RWPE2 (cell line): ENCODE data around the gene MAGEL2.

ENCODE experiments used
- ATAC-seq: fragments of 200-7000 bp; cut with Tn5 transposase; 3 replicates; pipeline ENCODE4 v1.9.1; 2021; ENCODE audit warnings: low read depth
- DNase-seq: peaks from one replicate; pipeline ENCODE4 v3.0.0-alpha.2; 2020; ENCODE audit warnings: low spot score
- H3K27ac ChIP-seq: fragments of 450-650 bp; 2 replicates; pipeline ENCODE4 v1.5.1; 2017; ENCODE audit warnings: mild to moderate bottlenecking; ENCODE audit not compliant: poor library complexity, severe bottlenecking
- H3K27me3 ChIP-seq: fragments of 250-450 bp; sonication (Bioruptor Pico); 2 replicates; pipeline ENCODE4 v1.5.1; 2021; ENCODE audit warnings: mild to moderate bottlenecking, moderate library complexity; ENCODE audit not compliant: insufficient read depth, poor library complexity, severe bottlenecking
- H3K36me3 ChIP-seq: fragments of 250-450 bp; sonication (Bioruptor Pico); 2 replicates; pipeline ENCODE4 v1.5.1; 2020; ENCODE audit warnings: low read depth, mild to moderate bottlenecking, moderate library complexity
- H3K4me1 ChIP-seq: fragments of 250-450 bp; sonication (Bioruptor Pico); 2 replicates; pipeline ENCODE4 v1.5.1; 2021; ENCODE audit warnings: mild to moderate bottlenecking, moderate library complexity; ENCODE audit not compliant: insufficient read depth, poor library complexity, severe bottlenecking
- H3K4me3 ChIP-seq: fragments of 250-450 bp; sonication (Bioruptor Pico); 2 replicates; pipeline ENCODE4 v1.5.1; 2021; ENCODE audit warnings: mild to moderate bottlenecking, moderate library complexity; ENCODE audit not compliant: severe bottlenecking
- H3K9me3 ChIP-seq: fragments of 250-450 bp; sonication (Bioruptor Pico); 2 replicates; pipeline ENCODE4 v1.5.1; 2021; ENCODE audit warnings: mild to moderate bottlenecking, moderate library complexity; ENCODE audit not compliant: severe bottlenecking
- CTCF ChIP-seq: fragments of 450-650 bp; IDR thresholded peaks from one replicate; pipeline ENCODE4 v1.5.1; 2017; ENCODE audit warnings: mild to moderate bottlenecking, moderate library complexity; ENCODE audit not compliant: poor library complexity, severe bottlenecking

The MAGEL2 gene

GRCh38 chr15:23644829-23645228 is 2.8 kb downstream of the MAGEL2 start:
- no peak for ATAC-seq
- H3K27me3 ChIP-seq: peaks cover 23% of the 10 kb centered on the region
- H3K4me3 ChIP-seq: no peak overlapping the region
- no peaks in the 10 kb centered on the region for H3K9me3 ChIP-seq
- no peaks in the 10 kb centered on the region for H3K4me1 ChIP-seq
- TF ChIP-seq CTCF: no peak
- H3K27ac ChIP-seq: no peak overlapping the region
- DNase-seq: no peak
- H3K36me3 ChIP-seq: no peaks in the 10 kb centered on the region

GRCh38 chr15:23642413-23643044 is 5.1 kb downstream of the MAGEL2 start:
- DNase-seq: no peak
- no peaks in the 10 kb centered on the region for H3K4me1 ChIP-seq
- no peaks in the 10 kb centered on the region for H3K9me3 ChIP-seq
- no peaks in the 10 kb centered on the region for H3K36me3 ChIP-seq
- no peaks in the 10 kb centered on the region for H3K27me3 ChIP-seq
- H3K27ac ChIP-seq: no peak overlapping the region
- TF ChIP-seq CTCF: peak; percentile 97
- ATAC-seq: peak; percentile 91
- H3K4me3 ChIP-seq: no peak overlapping the region

GRCh38 chr15:23634181-23634580 is 13.5 kb downstream of the MAGEL2 start:
- no peak for TF ChIP-seq CTCF
- H3K27ac ChIP-seq: no peak overlapping the region
- H3K36me3 ChIP-seq: no peaks in the 10 kb centered on the region
- H3K4me3 ChIP-seq: no peak overlapping the region
- H3K4me1 ChIP-seq: no peaks in the 10 kb centered on the region
- ATAC-seq (no peak), DNase-seq (no peak)
- H3K9me3 ChIP-seq: no peaks in the 10 kb centered on the region
- H3K27me3 ChIP-seq: peaks cover 14% of the 10 kb centered on the region

GRCh38 chr15:23629234-23629805 is 18.3 kb downstream of the MAGEL2 start:
- H3K4me1 ChIP-seq: no peaks in the 10 kb centered on the region
- no peak overlapping the region for H3K4me3 ChIP-seq
- H3K9me3 ChIP-seq: no peaks in the 10 kb centered on the region
- DNase-seq: no peak
- peak; percentile 87 for TF ChIP-seq CTCF
- H3K36me3 ChIP-seq: no peaks in the 10 kb centered on the region
- peaks cover 33% of the 10 kb centered on the region for H3K27me3 ChIP-seq
- H3K27ac ChIP-seq: no peak overlapping the region
- ATAC-seq: peak; percentile 84

GRCh38 chr15:23628612-23629233 is 18.9 kb downstream of the MAGEL2 start:
- no peaks in the 10 kb centered on the region for H3K36me3 ChIP-seq
- ATAC-seq (peak; percentile 31; the same call in 2 of the 3 replicates), DNase-seq (no peak)
- TF ChIP-seq CTCF: no peak
- no peak overlapping the region for H3K4me3 ChIP-seq
- H3K27me3 ChIP-seq: peaks cover 33% of the 10 kb centered on the region
- no peaks in the 10 kb centered on the region for H3K4me1 ChIP-seq
- H3K9me3 ChIP-seq: no peaks in the 10 kb centered on the region
- H3K27ac ChIP-seq: no peak overlapping the region
